Testis (tissue), 3 donors: ENCODE measurements around the gene STX17. TPM values are rescaled to one million over a fixed set of nuclear protein-coding genes. Genes with fewer than 3 reads are reported as not detected.
A peak's percentile ranks its signal among the peaks of the same experiment; 100 is the strongest.
"Not testable (repeated sequence)": the region's sequence is repeated elsewhere in the genome, so short reads cannot be mapped to it uniquely, and the experiment has no call there.

Experiments
- DNase-seq: peaks from one replicate; pipeline ENCODE4 v3.0.0-alpha.2; 2019
- H3K27ac ChIP-seq, 2 donors: fragments of 200-600 bp; sonication (generic); one replicate each; pipeline ENCODE4 v1.5.1; 2019
- H3K27me3 ChIP-seq: fragments of 200-600 bp; sonication (generic); one replicate; pipeline ENCODE4 v1.5.1; 2019
- H3K36me3 ChIP-seq: fragments of 200-600 bp; sonication (generic); one replicate; pipeline ENCODE4 v1.5.1; 2017; ENCODE audit warnings: low read depth; ENCODE audit errors: missing control alignments
- H3K4me1 ChIP-seq: fragments of 200-600 bp; sonication (generic); one replicate; pipeline ENCODE4 v1.5.1; 2019
- H3K4me3 ChIP-seq, 2 donors: fragments of 200-600 bp; sonication (generic); one replicate each; pipeline ENCODE4 v1.5.1; 2017 to 2019
- H3K9me3 ChIP-seq: fragments of 200-600 bp; sonication (generic); one replicate; pipeline ENCODE4 v1.5.1; 2017
- POLR2A ChIP-seq: fragments of 450-650 bp; IDR thresholded peaks from one replicate; pipeline ENCODE4 v1.6.1; 2017; ENCODE audit warnings: antibody characterized with exemption, mild to moderate bottlenecking, moderate library complexity
- WGBS, 2 donors: methylation state at CpG; one replicate each; pipeline ENCODE4 v1.1.5; 2018; 5-methylcytosine and 5-hydroxymethylcytosine counted together
- intact Hi-C: fragments of 100-400 bp; cut with DNase I; formaldehyde crosslinking; loops from one replicate; pipeline ENCODE4 v1.15.1; 2023; ENCODE audit warnings: low total_unique reads
- polyA plus RNA-seq: library from polyadenylated mRNA; stranded (reverse); fragments of 350-450 nt; fragmentation: Illumina TruSeq; extraction: RNeasy Lipid Tissue Mini Kit (QIAGEN cat#74804); gene quantifications from one replicate; pipeline ENCODE4 v1.2.3, GENCODE V29; 2014; ENCODE audit warnings: low read depth, low replicate concordance; ENCODE audit not compliant: insufficient read depth
- total RNA-seq, 2 donors: library from RNA; depleted of rRNA; stranded (reverse); fragments of >200 nt; gene quantifications; one replicate each; pipeline ENCODE4 v1.2.3, GENCODE V29; 2016
- TF ChIP-seq, protein P1 (sequence below), 3 experiments: fragments of 450-650 bp in 2 of 3; fragments of 200-600 bp in 1 of 3; sonication (generic) in 1 of 3; IDR thresholded peaks; one replicate each; pipeline ENCODE4 v1.5.1; 2016 to 2019; ENCODE audit warnings: antibody characterized with exemption in 3 of 3, mild to moderate bottlenecking in 2 of 3, moderate library complexity in 1 of 3

Gene STX17
- total and polyA plus RNA-seq, 3 donors from 2014 or later: 24.2 to 60.6 (median 38.8) TPM

DNA sequence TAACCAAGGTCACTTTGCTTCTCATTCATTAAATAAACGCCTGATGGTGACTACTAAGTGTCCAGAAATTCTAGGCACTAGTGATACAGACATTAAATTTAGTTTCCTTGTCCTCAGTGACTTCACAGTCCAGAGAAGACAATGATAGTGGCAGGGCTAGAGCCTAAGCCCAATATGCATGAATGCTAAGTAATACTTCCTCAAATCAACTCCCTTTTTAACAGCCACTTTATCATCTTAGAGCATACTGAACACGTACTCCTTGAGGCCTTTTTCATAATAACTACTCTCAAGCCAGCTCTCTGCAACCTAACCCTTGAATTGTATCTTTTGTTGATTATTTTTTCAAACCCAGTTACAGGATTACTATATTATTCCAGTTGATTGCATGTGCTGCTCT, 74.1 kb downstream of the STX17 start:
- DNase-seq: no peak
- H3K27ac ChIP-seq: no peak overlapping the region
- no peaks in the 10 kb centered on the region for H3K27me3 ChIP-seq
- H3K36me3 ChIP-seq: no peaks in the 10 kb centered on the region
- no peaks in the 10 kb centered on the region for H3K4me1 ChIP-seq
- intact Hi-C loops: no loop called here
- WGBS, 2 donors: 61 to 68% methylated on average over 2 of the region's 2 CpGs
- H3K9me3 ChIP-seq: no peaks in the 10 kb centered on the region
- TF ChIP-seq POLR2A: no peak
- TF ChIP-seq, protein P1, sequence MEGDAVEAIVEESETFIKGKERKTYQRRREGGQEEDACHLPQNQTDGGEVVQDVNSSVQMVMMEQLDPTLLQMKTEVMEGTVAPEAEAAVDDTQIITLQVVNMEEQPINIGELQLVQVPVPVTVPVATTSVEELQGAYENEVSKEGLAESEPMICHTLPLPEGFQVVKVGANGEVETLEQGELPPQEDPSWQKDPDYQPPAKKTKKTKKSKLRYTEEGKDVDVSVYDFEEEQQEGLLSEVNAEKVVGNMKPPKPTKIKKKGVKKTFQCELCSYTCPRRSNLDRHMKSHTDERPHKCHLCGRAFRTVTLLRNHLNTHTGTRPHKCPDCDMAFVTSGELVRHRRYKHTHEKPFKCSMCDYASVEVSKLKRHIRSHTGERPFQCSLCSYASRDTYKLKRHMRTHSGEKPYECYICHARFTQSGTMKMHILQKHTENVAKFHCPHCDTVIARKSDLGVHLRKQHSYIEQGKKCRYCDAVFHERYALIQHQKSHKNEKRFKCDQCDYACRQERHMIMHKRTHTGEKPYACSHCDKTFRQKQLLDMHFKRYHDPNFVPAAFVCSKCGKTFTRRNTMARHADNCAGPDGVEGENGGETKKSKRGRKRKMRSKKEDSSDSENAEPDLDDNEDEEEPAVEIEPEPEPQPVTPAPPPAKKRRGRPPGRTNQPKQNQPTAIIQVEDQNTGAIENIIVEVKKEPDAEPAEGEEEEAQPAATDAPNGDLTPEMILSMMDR (IDR thresholded peaks at IDR 0.05): no peak
- H3K4me3 ChIP-seq: no peak overlapping the region

DNA sequence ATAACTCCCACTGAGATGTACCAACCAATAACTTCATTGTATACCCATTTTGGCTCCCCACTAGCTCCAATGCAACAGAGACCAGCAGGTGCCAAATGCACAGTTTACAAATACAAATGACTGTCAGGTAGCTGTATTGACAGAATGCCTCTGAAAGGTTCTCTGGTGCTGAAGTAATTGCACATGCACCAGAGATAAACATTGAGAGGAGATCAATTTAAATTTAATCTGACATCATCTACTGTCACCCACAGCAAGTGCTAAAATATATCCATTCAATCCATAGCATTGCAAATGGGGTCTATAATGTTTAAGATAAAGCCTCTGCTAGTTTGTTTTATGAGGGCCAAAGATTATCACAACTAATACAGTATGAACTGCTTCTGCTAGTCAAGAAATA, 80.2 kb downstream of the STX17 start:
- intact Hi-C loops: no loop called here
- H3K27me3 ChIP-seq: no peaks in the 10 kb centered on the region
- H3K36me3 ChIP-seq: no peaks in the 10 kb centered on the region
- TF ChIP-seq POLR2A: no peak
- TF ChIP-seq, protein P1 (IDR thresholded peaks at IDR 0.05): no peak
- no peak for DNase-seq
- no peaks in the 10 kb centered on the region for H3K4me1 ChIP-seq
- no peak overlapping the region for H3K4me3 ChIP-seq
- no peak overlapping the region for H3K27ac ChIP-seq
- no peaks in the 10 kb centered on the region for H3K9me3 ChIP-seq

DNA sequence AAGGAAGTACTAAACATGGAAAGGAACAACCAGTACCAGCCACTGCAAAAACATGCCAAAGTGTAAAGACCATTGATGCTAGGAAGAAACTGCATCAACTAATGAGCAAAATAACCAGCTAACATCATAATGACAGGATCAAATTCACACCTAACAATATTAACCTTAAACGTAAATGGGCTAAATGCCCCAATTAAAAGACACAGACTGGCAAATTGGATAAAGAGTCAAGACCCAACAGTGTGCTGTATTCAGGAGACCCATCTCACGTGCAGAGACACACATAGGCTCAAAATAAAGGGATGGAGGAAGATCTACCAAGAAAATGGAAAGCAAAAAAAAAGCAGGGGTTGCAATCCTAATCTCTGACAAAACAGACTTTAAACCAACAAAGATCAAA, 84.1 kb downstream of the STX17 start:
- H3K4me3 ChIP-seq, H3K36me3 ChIP-seq, H3K27me3 ChIP-seq, intact Hi-C loops, H3K4me1 ChIP-seq, H3K27ac ChIP-seq, DNase-seq, H3K9me3 ChIP-seq: not testable (repeated sequence)
- WGBS, 2 donors: 90 to 92% methylated on average over 2 of the region's 2 CpGs

DNA sequence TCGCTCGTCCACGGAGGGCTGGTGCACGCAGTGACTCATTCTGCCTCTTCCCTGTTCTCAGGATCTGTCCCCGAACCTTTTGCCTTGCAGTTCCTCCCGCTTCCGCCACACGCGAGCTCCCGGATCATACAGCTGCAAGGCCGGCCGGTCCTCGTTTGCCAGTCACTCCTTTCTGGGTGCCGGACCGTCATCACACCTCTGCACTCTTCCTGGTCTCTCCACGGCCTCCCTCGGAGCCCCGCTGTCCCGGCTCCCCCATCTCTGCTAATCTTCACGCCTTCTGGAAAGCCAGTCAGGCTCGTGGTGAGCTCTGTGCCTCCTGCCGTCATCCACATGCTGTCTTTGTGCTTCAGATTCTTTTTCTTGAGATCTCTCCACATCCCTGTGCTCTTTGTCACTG, 91.8 kb downstream of the STX17 start:
- Histone ChIP-seq H3K36me3 (no peaks in the 10 kb centered on the region), H3K4me1 (no peaks in the 10 kb centered on the region), H3K27me3 (no peaks in the 10 kb centered on the region), H3K4me3 (no peak overlapping the region), H3K9me3 (no peaks in the 10 kb centered on the region), H3K27ac (no peak overlapping the region)
- WGBS, 2 donors: 46 to 78% methylated on average over 22 of the region's 22 CpGs
- TF ChIP-seq POLR2A: no peak
- TF ChIP-seq, protein P1 (IDR thresholded peaks at IDR 0.05): no peak
- DNase-seq: peak; percentile 19
- intact Hi-C loops: no loop called here

DNA sequence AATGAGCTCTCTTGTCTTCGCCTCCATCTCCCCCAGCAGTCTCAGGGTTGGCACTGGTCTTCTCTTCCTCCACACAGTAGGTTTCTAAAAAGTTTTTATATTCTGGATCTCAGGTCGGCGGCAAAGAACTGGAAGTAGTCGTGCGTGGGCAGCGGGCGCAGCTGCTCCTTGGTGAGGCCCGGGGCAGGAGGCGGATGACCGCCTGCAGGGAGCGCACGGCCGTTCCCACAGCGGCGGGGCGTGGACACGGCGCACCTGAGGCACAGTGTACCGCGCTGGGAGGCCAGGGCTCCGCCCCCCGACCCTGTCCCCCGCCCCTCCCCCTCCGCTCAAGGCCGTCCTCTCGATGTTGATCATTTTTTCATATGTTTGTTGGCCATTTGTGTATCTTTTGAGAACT, 92.4 kb downstream of the STX17 start:
- Histone ChIP-seq H3K36me3 (no peaks in the 10 kb centered on the region), H3K4me1 (no peaks in the 10 kb centered on the region), H3K4me3 (no peak overlapping the region), H3K9me3 (no peaks in the 10 kb centered on the region), H3K27ac (no peak overlapping the region), H3K27me3 (no peaks in the 10 kb centered on the region)
- DNase-seq: no peak
- TF ChIP-seq, protein P1 (IDR thresholded peaks at IDR 0.05): no peak
- no peak for TF ChIP-seq POLR2A
- intact Hi-C loops: no loop called here
- 54 to 66% methylated on average over 20 to 25 of the region's 26 CpGs for WGBS, 2 donors
